ENCODE data around the gene KTN1.

KTN1 gene

DNA sequence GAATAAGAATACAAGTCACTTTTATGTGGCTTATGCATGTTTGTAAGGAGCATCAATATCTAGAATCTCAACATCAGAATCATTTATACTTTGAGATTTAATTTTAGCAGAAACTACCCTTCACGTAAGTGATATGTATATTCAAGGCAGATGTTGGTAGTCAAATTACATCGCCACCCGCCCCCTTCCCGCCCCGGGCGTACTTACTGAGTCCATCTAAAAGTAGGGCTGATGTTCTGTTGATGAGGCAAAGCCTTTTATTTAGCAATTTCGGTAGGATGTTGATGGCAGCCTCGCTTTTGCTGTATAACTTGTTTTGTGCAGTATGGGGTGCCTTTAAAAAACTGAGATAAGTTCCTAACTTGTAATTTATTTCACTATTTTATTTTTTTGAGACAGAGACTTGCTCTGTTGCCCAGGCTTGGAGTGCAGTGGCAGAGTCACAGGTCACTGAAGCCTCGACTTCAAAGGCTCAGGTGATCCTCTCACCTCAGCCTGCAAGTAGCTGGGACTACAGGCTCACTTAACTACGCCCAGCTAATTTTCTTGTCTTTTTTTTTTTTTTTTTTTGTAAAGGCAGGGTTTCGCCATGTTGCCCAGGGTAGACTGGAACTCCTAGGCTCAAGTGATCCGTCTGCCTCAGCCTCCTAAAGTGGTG lies 30.8 kb downstream of the KTN1 start:
- no peak for DNase-seq

DNA sequence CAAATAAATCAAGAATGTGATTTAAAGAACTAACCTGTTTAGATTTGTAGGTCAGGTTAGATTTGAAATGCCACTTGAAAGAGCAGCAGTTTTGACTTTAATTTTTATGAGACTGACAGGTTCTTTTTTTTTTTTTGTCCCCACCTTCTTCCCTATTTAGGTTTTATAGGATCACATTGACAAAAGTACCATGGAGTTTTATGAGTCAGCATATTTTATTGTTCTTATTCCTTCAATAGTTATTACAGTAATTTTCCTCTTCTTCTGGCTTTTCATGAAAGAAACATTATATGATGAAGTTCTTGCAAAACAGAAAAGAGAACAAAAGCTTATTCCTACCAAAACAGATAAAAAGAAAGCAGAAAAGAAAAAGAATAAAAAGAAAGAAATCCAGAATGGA lies 31.9 kb downstream of the KTN1 start:
- DNase-seq = no peak

- no peak for DNase-seq
Observed at GRCh38 chr14:55614304-55614703, 34.3 kb downstream of the KTN1 start.

GRCh38 chr14:55620277-55620676 lies 40.3 kb downstream of the KTN1 start:
- no peak for DNase-seq

- DNase-seq = no peak
Observed at GRCh38 chr14:55620981-55621380, 41.0 kb downstream of the KTN1 start.

GRCh38 chr14:55621391-55621790 lies 41.4 kb downstream of the KTN1 start:
- no peak for DNase-seq

GRCh38 chr14:55624913-55625312 lies 44.9 kb downstream of the KTN1 start:
- peak; percentile 10 for DNase-seq

DNA sequence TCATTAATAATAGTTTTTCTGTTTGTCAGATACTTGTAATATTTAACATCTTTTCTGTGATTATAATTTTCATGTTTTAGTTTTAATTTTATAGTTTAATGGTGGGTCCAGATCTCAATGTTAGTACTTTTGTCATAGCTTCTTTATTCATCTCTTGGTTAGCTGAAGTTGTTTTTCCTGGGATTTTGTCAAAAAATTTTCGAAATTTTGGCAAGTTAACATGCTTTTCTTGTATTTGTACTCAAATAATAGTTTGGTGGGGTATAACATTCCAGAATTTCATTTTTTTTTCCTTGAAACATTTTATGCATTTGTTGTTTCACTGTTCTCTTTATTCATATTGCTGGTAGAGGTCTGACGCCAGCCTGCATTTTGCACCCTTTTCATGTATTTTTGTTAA lies 45.5 kb downstream of the KTN1 start:
- no peak for DNase-seq

DNA sequence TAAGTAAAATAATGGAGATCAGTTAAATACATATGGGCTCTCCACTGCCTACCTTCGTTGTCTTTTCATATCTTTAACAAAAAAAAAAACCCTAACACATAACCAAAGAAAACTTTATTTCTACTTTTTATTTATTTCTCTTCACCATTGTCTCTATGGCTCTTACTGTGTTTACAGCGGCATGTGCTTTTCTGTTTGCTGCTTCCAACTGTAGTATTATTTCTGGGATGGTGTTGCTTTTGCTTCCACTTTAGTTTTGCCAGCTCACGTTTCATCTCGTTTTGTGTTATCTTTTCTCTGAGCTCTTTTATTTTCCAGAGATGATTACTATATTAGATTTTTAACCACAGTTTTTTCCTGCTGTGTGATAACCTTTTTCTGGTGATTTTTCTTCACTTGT lies 46.1 kb downstream of the KTN1 start:
- no peak for DNase-seq

DNA sequence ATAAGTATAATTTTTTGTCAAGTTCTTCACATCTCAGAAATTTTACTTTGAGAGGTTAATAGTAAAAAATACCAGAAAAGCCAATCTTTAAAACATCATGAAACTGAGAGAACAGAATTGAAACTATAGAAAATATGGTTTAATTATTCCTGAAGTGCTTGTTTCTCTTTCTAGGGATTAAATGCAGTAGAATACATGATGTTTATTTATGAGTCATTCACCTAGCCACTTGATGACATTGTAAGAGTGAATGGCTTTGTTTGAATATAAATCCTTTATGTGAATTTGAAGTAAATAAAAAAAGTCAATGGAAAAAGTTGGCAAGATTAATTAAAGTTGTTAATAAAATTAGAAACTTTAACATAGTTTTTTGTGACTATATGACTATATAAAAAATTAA lies 48.4 kb downstream of the KTN1 start:
- no peak for DNase-seq

DNA sequence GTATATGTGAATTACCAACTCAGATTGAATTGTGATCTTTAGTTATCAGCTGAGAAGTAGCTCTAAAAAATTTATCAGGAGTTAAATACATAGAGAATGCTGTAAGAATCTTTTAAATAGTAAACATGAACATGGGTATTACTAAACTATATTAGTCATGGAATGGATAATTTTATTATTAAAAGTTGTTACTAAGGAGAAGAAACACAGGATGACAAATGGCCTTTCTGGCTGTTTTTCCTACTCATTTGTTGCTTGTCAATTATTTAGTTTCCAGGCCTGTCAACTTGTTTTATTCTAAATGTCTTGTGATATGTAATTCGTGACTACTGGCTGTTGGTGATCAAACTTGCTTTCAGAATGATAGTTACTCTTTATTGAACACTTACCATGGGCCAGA lies 58.7 kb downstream of the KTN1 start:
- DNase-seq = no peak

DNA sequence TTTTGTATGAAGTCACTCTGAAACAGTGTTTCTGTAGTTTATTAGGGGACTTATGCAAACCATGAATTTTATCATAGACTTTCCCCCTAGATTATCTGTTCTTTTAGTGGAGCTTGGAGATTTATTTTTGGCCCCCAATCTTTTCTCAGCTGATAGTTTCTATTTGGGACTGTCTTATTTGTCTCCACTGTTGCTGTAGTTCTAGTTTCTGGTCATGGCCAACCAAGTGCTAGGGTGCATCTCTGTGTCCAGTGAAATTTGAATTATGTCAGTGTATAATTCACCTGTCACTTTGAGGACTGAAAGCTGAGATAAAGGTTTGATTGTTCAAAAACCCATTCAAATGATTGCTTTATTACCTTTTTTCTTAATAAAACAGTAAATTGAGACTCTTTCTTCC lies 61.3 kb downstream of the KTN1 start:
- no peak for DNase-seq

GRCh38 chr14:55641954-55642353 lies 61.9 kb downstream of the KTN1 start:
- no peak for DNase-seq

- no peak for DNase-seq
Observed at GRCh38 chr14:55645145-55645544, 65.1 kb downstream of the KTN1 start.

- DNase-seq = no peak
Observed at GRCh38 chr14:55645845-55646832, 66.1 kb downstream of the KTN1 start.

- DNase-seq = no peak
Observed at GRCh38 chr14:55650992-55651391, 71.0 kb downstream of the KTN1 start.

DNA sequence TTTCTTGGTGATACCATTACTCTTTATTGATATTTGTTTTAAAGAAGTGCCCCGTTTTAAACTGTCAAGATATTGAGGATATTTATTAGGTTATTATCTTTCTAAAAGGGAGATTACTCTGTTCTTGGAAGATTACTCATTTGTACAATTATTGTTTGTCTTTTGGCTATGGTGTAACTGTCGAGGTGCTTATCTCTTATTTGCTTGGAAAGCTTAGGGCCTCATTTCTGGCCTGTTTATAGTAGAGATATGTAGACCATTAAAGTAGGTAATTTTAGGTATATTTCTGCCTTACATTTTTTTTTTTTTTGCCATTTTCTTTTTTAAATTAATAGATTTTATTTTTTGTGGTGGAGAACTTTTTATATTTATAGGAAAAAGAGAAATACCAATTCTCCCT lies 74.2 kb downstream of the KTN1 start:
- DNase-seq = no peak

DNA sequence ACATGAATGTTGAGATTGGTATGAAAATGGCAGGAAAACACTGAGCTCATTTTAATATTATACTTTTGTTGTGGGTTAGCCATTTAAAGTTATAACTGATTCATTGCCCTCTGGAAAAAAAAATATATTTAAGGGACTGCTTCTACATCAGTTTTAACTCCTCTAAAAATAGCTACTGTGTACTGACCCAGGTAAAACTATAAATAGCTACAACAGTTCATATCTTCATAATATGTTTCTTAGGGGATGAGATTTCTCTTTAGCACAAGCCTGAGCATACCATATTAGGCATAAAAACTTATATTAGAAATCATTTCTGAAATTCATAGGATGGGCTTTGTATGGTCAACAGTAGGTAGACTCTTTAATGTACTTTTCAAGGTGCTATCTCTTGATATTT lies 81.0 kb downstream of the KTN1 start:
- no peak for DNase-seq

GRCh38 chr14:55662752-55663151 lies 82.7 kb downstream of the KTN1 start:
- no peak for DNase-seq

DNA sequence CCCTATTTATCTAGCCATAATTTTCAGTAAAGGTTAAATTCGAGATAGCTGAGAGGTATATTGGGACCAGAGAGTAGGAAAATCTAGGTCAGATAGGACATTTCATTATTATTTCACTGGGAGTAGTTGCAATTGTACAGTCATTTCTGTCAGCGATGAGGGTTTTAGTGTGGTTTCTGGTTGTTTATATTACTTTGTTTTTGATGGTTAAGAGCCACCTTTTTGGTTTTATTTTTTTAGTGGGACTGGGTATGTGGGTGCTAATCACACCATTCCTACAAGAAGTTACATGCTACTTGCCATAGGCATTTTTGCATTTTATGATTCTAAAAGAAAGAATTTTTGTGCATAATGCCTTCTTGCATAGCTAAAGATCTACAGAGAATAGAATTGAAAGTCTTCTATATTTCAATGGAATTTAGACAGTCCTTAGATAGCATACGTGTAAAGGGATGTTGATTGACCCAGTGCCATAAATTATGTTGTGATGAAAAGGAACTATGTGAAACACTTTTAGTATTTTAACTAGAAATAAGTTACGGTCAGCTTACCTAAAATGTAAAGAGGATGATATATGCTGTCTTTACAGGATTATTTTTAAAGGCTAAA lies 85.2 kb downstream of the KTN1 start:
- peak; percentile 22 for DNase-seq

GRCh38 chr14:55667801-55668200 lies 87.8 kb downstream of the KTN1 start:
- no peak for DNase-seq

- peak; percentile 11 for DNase-seq
Observed at GRCh38 chr14:55671641-55672040, 91.6 kb downstream of the KTN1 start.

- DNase-seq = no peak
Observed at GRCh38 chr14:55673048-55673447, 93.0 kb downstream of the KTN1 start.

- DNase-seq = no peak
Observed at GRCh38 chr14:55681096-55681495, 101.1 kb downstream of the KTN1 start.

Measured in fibroblast of skin of right quadriceps (primary cell).